Colon (tissue), 2 donors: Measurements from ENCODE around the gene ZKSCAN3.
"Not testable (repeated sequence)": the region's sequence is repeated elsewhere in the genome, so short reads cannot be mapped to it uniquely, and the experiment has no call there.

Experiments
- FAIRE-seq: peaks from 2 replicates; lab custom pipeline; 2012; peaks lifted over from hg19 to GRCh38; lab: Jason Lieb, UNC
- donor health status: control.
- donor health status: control.

The ZKSCAN3 gene

GRCh38 chr6:28343898-28344677, 5.7 kb upstream of the ZKSCAN3 start:
- no peak for FAIRE-seq

GRCh38 chr6:28345201-28345600, 4.5 kb upstream of the ZKSCAN3 start:
- FAIRE-seq, result no peak

DNA sequence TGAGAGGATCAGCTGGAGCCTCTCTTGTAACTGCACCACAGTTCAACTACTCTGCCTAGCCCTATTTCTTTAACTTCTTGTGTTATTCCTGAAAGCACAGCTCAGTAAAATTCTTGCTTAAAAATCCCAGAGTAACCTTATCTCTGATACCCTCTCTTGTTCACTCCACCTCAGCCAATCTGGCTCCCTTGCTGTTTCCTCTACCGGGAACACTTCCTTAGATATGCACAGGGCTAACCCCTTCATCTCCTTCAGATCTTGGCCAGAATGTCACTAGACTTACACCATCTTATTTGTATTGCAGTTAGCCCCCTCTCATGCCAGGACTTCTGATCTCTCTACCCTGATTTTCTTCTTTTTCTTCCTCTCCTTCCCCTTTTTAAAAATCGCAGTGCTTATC, 2.6 kb upstream of the ZKSCAN3 start:
- no peak for FAIRE-seq

- no peak for FAIRE-seq
Observed at GRCh38 chr6:28349344-28349891, 329 bp upstream of the ZKSCAN3 start.

DNA sequence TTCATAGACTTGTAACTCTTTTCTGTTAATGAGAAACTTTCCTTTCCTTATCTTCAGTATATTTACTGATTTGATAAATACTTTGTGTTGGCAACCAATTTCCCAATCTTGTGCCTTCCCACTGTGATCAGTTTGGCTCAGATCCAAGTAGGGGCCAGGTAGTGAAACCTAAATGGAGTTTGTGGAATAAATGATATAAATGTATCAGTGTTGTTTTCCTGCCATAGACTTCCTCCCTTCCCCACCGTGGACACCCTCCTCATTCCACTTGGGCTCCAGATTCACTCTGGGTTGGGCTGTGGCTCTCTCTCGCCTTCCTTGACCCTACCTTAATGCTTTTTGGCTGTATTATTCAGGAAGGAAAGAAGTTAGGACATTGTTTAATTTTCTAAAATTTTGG, 1.3 kb downstream of the ZKSCAN3 start:
- no peak for FAIRE-seq

GRCh38 chr6:28351493-28351925, 1.8 kb downstream of the ZKSCAN3 start:
- FAIRE-seq, result no peak

GRCh38 chr6:28353356-28353755, 3.6 kb downstream of the ZKSCAN3 start:
- no peak for FAIRE-seq

GRCh38 chr6:28353981-28354676, 4.4 kb downstream of the ZKSCAN3 start:
- FAIRE-seq, result no peak

DNA sequence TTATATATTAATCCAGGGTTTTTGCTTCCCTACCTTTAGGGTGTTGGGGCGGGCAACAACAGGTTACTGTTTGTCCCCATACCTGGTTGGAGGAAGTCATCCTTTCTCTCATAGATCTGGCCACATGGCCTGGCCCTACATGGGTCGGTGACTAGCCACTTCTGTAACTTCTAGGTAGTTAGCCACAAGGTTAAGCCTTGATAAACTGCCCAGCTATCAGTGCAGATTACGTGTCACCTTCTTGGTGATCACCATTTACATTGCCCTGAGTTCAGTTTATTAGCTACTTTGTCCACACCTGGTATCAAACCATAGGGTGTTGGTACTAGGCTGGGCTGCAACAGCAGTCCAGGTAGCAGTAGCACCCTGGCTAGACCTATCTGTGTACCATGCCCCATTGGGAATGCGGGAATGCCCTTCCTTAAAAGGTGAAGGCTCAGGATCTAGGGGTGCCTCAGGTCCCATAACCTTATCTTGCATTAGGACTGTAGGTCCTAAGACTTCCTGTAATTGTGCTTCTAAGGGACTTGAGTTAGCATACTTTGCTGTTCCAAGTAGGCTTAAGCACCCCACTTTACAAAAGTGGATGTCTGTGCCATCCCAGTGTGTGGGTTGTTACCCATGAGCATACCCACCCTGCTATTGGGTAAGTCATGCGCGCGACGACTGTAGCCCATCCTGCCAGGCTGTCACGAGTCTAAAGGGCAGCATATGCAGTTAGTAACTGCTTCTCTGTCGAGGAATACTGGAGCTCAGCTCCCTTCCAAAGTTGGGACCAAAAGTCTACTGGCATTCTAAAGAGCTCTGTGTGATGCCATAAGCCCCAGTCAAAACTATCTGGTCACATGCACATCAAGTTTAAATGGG, 5.2 kb downstream of the ZKSCAN3 start:
- FAIRE-seq, result no peak

DNA sequence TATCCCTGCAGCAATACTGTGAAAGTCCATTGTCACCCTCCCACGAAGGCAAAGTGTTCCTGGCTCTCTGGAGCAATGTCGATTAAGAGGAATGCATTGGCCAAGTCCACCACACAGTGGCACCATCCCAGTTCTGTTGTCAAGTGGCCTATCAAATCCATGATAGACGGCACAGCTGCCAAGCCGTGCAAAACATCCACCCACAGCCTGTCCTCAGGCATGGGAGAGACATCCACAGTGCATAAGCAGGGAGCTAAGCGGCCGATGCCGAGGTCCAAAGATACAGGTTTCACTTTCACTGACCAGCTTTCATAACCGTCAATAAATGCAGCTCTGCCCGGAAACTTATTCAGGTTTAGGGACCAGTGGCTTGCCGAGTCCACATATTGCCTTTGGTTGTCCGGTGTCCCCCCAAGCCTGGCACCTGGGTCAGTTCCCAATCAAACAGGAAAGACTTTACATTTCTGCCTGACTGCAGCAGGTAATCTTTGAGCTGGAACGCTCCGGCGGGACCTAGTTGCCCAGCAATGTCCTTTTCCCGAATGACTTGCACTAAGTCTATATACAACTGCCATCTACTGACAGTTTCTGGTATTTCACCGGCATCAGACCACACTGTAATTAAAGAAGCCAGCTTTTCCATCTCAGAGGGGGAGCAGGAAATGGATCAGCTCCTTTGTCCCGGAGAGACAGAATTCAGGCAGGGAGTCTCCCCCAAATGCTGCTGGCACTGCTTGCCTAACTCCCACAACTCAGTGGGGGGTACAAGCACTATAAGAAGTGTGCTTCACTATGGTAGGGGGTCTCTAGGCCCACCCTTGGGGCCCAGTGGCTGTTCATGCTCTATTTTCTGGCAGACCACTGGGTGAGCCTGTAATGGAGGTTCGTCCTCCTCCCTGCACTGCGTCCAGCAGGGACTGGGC, 6.3 kb downstream of the ZKSCAN3 start:
- FAIRE-seq, result no peak

GRCh38 chr6:28356666-28357020, 6.9 kb downstream of the ZKSCAN3 start:
- FAIRE-seq, result no peak

DNA sequence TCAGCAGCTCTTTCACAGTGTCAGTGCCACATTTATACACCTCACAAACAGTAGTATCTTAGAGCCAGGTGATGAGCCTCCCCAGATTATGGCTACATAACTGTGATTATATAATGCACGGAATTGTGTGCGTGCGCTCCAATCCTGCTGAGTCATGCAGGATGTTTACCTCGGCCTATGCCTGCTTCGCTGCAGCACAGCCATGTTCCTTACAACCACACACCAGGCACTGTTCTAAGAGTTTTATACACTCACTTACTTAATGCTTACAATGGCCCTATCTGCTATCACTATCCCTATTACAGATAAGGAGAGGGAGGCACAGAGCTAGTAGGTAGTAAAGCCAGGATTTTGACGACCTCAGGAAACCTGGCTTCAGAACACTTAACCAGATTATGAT, 7.3 kb downstream of the ZKSCAN3 start:
- FAIRE-seq, result no peak

GRCh38 chr6:28359562-28359961, 9.8 kb downstream of the ZKSCAN3 start:
- FAIRE-seq, result not testable (repeated sequence)

DNA sequence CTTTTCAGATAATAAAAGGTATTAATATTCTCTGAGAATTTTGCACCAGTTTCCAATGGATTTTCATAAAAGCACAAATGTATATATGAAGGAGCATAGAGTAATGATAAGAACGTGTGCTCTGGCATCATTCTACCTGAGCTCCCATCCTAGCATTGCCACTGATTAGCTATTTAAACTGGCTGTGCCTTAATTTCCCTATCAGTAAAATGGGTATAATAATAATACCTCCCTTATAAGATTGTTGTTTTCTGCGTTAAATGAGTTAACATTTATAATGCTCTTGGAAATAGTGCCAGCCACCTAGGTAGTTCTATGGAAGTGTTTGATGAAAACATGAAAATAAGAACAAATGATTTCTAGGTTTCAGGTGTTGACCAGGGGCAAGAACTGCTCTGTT, 11.2 kb downstream of the ZKSCAN3 start:
- no peak for FAIRE-seq

- not testable (repeated sequence) for FAIRE-seq
Observed at GRCh38 chr6:28365590-28365989, 15.8 kb downstream of the ZKSCAN3 start.

DNA sequence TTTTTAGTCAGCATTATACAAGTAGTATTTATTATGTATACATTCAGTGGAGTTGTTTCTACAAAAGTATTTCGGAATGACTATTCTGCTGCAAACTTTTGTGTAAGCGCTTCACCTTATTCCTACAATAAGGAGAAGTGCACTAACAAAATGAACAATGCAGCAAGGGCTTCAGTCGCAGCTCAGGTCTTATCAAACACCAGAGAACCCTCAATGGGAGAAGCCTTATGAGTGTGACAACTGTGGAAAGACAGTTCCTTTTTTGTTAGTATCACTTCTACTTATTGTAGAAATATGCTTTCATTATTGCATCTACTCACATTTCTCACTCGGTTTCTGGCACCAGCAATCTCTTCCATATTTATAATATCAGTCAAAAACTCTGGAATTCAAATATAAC, 18.8 kb downstream of the ZKSCAN3 start:
- no peak for FAIRE-seq

DNA sequence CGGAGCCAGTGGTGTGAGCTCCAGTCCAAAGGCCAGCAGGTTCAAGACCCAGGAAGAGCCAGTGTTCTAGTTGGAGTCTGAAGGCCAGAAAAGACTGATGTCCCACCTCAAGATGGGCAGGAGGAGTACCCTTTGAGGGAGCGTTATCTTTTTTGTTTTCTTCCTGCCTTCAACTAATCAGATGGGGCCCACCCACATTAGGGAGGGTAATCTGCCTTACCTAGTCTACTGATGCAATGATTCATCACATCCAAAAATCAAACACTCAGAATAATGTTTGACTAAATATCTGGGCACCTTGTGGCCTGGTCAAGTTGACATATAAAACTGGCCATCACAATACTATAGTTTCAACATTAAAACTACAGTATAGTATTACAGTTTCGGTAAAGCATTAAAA, 19.7 kb downstream of the ZKSCAN3 start:
- no peak for FAIRE-seq

DNA sequence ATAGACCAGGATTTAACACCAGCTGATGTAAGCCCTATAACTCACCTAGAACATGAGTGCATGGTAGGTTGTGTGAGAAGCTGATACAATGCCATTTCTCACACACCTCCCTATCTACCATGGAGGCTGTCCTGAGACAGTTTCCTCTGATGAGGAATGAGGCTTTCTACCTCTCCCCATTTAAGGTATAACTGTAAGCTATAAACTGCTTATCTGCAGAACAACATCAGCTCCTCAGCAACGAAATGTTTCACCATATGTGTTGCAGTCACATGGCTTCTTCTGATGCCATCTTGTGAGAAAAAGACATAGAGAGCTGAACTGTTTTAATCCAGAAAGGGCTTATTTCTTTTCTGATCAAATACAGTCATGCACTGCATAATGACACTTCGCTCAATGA, 20.7 kb downstream of the ZKSCAN3 start:
- no peak for FAIRE-seq

DNA sequence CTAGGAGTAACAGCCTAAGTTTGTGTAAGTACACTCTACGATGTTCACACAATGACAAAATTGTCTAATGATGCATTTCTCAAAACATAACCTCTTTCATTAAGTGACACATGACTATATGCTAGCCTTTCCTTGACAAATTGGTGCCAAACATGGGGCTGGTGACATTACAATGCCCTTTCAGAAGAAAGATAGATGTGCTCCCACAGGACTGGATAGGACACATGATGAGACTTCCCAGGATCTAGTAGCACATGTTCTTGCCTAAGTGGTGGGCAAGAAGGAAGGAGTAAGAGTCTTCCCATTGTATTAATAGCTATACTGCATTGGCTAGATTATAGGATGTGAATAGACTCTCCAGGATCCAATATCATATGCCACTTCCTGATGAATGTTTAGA, 21.5 kb downstream of the ZKSCAN3 start:
- no peak for FAIRE-seq

DNA sequence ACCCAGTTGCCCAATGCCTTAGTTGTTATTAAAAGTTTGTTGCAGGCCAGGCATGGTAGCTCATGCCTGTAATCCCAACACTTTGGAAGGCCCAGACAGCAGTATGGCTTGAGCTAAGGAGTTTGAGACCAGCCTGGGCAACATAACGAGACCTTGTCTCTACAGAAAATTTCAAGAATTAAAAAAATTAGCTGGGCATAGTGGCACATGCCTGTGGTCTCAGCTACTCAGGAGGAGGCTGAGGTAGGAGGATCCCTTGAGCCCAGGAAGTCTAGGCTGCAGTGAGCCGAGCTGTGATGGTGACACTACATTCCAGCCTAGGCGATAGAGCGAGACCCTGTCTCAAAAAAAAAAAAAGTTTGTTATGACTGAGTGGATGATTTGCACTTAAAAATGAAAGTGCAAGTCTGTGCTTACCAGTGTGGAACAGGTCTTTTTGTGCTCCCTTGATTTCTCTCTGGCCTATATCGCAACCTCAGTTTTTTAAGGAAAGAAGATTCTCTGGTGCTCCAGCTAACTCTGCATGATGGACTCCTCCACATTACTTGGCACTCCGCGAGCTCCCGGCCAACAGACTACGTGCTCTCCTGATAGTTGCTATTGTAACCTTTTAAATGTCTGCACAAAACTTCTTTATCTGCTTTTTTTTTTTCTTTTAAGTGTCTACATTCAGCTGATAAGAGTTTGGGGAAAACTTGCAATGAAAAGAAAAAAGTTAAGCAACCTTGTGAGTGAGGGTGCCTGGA, 22.1 kb downstream of the ZKSCAN3 start:
- FAIRE-seq, result no peak

- FAIRE-seq, result no peak
Observed at GRCh38 chr6:28373925-28374324, 24.2 kb downstream of the ZKSCAN3 start.
